ENCODE data around the gene APOA5.

DNA sequence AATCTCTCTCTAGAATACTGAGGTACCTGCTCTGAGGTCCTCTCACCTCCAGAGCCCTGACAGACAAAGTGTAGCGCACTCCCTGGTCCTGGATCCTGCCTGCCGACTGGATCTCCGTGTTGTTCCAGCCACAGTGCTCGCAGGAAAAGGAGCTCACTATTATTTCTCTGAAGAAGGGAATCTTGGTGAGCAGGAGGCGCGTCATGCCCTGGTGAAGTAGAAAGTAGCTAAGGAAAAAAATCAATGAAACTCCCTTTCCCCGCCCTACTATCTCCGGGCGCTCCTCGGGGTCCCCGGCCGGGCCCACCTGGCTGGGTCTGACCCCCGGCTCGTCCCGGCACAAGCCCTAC, 4.3 kb downstream of the APOA5 start:
- TF ChIP-seq ZNF224 (CRISPR knock-in tag; IDR thresholded peaks at IDR 0.05) (no peak), RFX5 (IDR thresholded peaks at IDR 0.05; ENCODE audit: low read depth, low read length) (no peak), POLR2AphosphoS5 (IDR thresholded peaks at IDR 0.05; ENCODE audit: low read depth, low read length) (no peak), NFKB2 (CRISPR knock-in tag; IDR thresholded peaks at IDR 0.05; ENCODE audit: borderline replicate concordance) (no peak), ZNF639 (CRISPR knock-in tag; conservative IDR thresholded peaks at IDR 0.05) (no peak), KAT7 (CRISPR knock-in tag; IDR thresholded peaks at IDR 0.05; ENCODE audit: borderline replicate concordance) (no peak), RXRA (CRISPR knock-in tag; IDR thresholded peaks at IDR 0.05) (no peak), FOXK2 (IDR thresholded peaks at IDR 0.05) (no peak), POLR2A (IDR thresholded peaks at IDR 0.05; ENCODE audit: insufficient read depth in 1 of 2, low read depth in 2 of 2, low read length in 2 of 2) (no peak), KLF12 (CRISPR knock-in tag; IDR thresholded peaks at IDR 0.05; ENCODE audit: borderline replicate concordance) (no peak), XBP1 (CRISPR knock-in tag; IDR thresholded peaks at IDR 0.05) (no peak), HHEX (CRISPR knock-in tag; IDR thresholded peaks at IDR 0.05) (no peak)
- TF ChIP-seq, protein P1, sequence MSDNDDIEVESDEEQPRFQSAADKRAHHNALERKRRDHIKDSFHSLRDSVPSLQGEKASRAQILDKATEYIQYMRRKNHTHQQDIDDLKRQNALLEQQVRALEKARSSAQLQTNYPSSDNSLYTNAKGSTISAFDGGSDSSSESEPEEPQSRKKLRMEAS (IDR thresholded peaks at IDR 0.05) = no peak
- TF ChIP-seq, protein P2, sequence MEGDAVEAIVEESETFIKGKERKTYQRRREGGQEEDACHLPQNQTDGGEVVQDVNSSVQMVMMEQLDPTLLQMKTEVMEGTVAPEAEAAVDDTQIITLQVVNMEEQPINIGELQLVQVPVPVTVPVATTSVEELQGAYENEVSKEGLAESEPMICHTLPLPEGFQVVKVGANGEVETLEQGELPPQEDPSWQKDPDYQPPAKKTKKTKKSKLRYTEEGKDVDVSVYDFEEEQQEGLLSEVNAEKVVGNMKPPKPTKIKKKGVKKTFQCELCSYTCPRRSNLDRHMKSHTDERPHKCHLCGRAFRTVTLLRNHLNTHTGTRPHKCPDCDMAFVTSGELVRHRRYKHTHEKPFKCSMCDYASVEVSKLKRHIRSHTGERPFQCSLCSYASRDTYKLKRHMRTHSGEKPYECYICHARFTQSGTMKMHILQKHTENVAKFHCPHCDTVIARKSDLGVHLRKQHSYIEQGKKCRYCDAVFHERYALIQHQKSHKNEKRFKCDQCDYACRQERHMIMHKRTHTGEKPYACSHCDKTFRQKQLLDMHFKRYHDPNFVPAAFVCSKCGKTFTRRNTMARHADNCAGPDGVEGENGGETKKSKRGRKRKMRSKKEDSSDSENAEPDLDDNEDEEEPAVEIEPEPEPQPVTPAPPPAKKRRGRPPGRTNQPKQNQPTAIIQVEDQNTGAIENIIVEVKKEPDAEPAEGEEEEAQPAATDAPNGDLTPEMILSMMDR (CRISPR knock-in tag; IDR thresholded peaks at IDR 0.05) = no peak

All from HepG2 (cell line).